Heart right ventricle (tissue), 16 donors: ENCODE measurements around the gene MTCL1. TPM values are rescaled to one million over a fixed set of nuclear protein-coding genes. Genes with fewer than 3 reads are reported as not detected.

Experiments used
- ATAC-seq, 8 donors: fragments of 200-7000 bp; cut with Tn5 transposase; one replicate each; pipeline ENCODE4 v1.9.1; 2020; ENCODE audit warnings: mild to moderate bottlenecking in 8 of 8, moderate library complexity in 8 of 8, moderate number of reproducible peaks in 1 of 8
- DNase-seq, 2 donors: peaks; one replicate each; pipeline ENCODE4 v3.0.0-alpha.2; 2020
- H3K27ac ChIP-seq, 10 donors: fragments of 200-600 bp; sonication (generic) in 2 of 10; one replicate each; pipeline versions ENCODE4 v1.5.0 to v1.8.0; 2020 to 2022; ENCODE audit warnings: mild to moderate bottlenecking in 3 of 10
- H3K27me3 ChIP-seq, 7 donors: fragments of 200-600 bp; one replicate each; pipeline ENCODE4 v1.8.0; 2021 to 2022; ENCODE audit warnings: mild to moderate bottlenecking in 2 of 7
- H3K36me3 ChIP-seq, 9 donors: fragments of 200-600 bp; sonication (generic) in 1 of 9; one replicate each; pipeline versions ENCODE4 v1.5.0 to v1.8.0; 2020 to 2022; ENCODE audit warnings: mild to moderate bottlenecking in 2 of 9
- H3K4me1 ChIP-seq, 9 donors: fragments of 200-600 bp; sonication (generic) in 1 of 9; one replicate each; pipeline versions ENCODE4 v1.5.0 to v1.8.0; 2020 to 2022; ENCODE audit warnings: mild to moderate bottlenecking in 4 of 9
- H3K4me3 ChIP-seq, 10 donors: fragments of 200-600 bp; sonication (generic) in 2 of 10; one replicate each; pipeline versions ENCODE4 v1.5.0 to v1.8.0; 2020 to 2022; ENCODE audit warnings: mild to moderate bottlenecking in 7 of 10, moderate library complexity in 2 of 10
- H3K9me3 ChIP-seq, 11 donors: fragments of 200-600 bp in 10 of 11; sonication (generic) in 2 of 11; one replicate each; pipeline versions ENCODE4 v1.5.0 to v1.8.0; 2013 to 2022; ENCODE audit warnings: mild to moderate bottlenecking in 2 of 11, control low read depth in 1 of 11, moderate library complexity in 1 of 11
- WGBS, 2 donors: extraction: QIAGEN DNeasy Blood & Tissue Kit; methylation state at CpG; one replicate each; pipeline ENCODE4 v1.1.7; 2013; ENCODE audit warnings: inconsistent platforms in 1 of 2; 5-methylcytosine and 5-hydroxymethylcytosine counted together
- intact Hi-C, 10 donors: fragments of 100-400 bp; cut with DNase I; formaldehyde crosslinking; loops; one replicate each; pipeline versions ENCODE4 v1.11.1 to v1.14.2; 2022
- polyA plus RNA-seq, 2 donors: library from polyadenylated mRNA; stranded (reverse); fragments of 200-250 nt; gene quantifications; one replicate each; pipeline ENCODE4 v1.2.3, GENCODE V29; 2013
- total RNA-seq, 10 donors: library from RNA; stranded (reverse); fragmentation: NEBNext Ultra II Directional in 3 of 10; extraction: Animal tissue kit (Norgen Biotek cat#: 25700) in 3 of 10; gene quantifications; one replicate each; pipeline versions ENCODE4 v1.2.1 to v1.2.4, GENCODE V29; 2021 to 2023
- TF ChIP-seq, protein P1 (sequence below), 9 donors: fragments of 200-600 bp; sonication (generic) in 2 of 9; IDR thresholded peaks; one replicate each; pipeline versions ENCODE4 v1.5.0 to v1.8.0; 2021 to 2022; ENCODE audit warnings: antibody characterized with exemption in 9 of 9, mild to moderate bottlenecking in 5 of 9, moderate library complexity in 1 of 9
- donor health status: Arrhythmogenic right ventricular cardiomyopathy.
- donor health status: ischemic (EF 13 %, LVEDD 7.1; RV severe dilation, severe dysfunction).
- donor health status: healthy with polysubstance abuse.
- donor health status: DM: no; HTN: yes; CAD: no.
- donor health status: DM: no; HTN: no; CAD: no.
- donor health status: ischemic (EF 25% LVEDD 6.9; RV normal size, moderate dysfunction).
- donor health status: ischemic (EF 25% LVEDD 5.7; RV mildly dilated, moderate dysfunction).
- donor health status: healthy.
- donor health status: DM: yes; HTN: yes; CAD: no.
- donor health status: Ischemic cardiomyopathy.
- donor health status: ischemic (EF 35%, LVEDD 5.7; RV mildly dilated, moderate dysfunction).
- donor health status: nonischemic (EF 11% LVEDD 7.7; RV severe dilation, severe dysfunction).
- donor health status: DM: yes; HTN: yes; CAD: no.
- donor health status: PGD.
- donor health status: ischemic (EF 29% LVEDD 5.4; RV normal size, mild dysfunction).
- donor health status: nonischemic (EF 23%, LVEDD 6.1; RV moderate dilation, normal function).

Gene MTCL1
- total and polyA plus RNA-seq, 12 donors, result 1.9 to 17.2 (median 8.8) TPM

DNA sequence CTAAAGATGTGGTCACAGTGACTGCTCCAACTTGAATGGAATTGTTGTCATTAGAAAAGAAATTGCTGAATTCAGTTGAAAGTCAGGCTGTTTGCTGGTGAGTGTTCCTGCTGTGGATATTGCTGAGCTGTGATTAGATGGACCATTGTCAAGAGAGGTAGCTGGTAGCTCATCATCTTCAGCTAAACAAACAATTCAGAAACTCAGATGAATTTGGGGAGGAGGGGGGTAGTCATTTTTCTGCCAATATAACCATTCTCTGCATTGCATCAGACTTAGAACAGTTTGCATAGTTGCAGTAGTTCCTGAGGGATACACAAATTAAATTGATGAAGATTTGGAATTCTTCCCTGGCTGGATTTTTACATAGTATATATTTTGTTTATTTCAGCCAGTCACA, 108.3 kb downstream of the MTCL1 start:
- DNase-seq, result no peak
- peaks cover 0 to 7% (median 0%) of the 10 kb centered on the region in 9 donors for H3K36me3 ChIP-seq
- no peaks in the 10 kb centered on the region for H3K9me3 ChIP-seq
- no peak overlapping the region for H3K4me3 ChIP-seq
- intact Hi-C loops, result no loop called here
- no peak overlapping the region for H3K27ac ChIP-seq
- ATAC-seq, result no peak
- H3K27me3 ChIP-seq, result no peaks in the 10 kb centered on the region
- peaks cover 0 to 21% (median 5%) of the 10 kb centered on the region in 9 donors for H3K4me1 ChIP-seq
- TF ChIP-seq, protein P1, sequence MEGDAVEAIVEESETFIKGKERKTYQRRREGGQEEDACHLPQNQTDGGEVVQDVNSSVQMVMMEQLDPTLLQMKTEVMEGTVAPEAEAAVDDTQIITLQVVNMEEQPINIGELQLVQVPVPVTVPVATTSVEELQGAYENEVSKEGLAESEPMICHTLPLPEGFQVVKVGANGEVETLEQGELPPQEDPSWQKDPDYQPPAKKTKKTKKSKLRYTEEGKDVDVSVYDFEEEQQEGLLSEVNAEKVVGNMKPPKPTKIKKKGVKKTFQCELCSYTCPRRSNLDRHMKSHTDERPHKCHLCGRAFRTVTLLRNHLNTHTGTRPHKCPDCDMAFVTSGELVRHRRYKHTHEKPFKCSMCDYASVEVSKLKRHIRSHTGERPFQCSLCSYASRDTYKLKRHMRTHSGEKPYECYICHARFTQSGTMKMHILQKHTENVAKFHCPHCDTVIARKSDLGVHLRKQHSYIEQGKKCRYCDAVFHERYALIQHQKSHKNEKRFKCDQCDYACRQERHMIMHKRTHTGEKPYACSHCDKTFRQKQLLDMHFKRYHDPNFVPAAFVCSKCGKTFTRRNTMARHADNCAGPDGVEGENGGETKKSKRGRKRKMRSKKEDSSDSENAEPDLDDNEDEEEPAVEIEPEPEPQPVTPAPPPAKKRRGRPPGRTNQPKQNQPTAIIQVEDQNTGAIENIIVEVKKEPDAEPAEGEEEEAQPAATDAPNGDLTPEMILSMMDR (IDR thresholded peaks at IDR 0.05), result no peak

DNA sequence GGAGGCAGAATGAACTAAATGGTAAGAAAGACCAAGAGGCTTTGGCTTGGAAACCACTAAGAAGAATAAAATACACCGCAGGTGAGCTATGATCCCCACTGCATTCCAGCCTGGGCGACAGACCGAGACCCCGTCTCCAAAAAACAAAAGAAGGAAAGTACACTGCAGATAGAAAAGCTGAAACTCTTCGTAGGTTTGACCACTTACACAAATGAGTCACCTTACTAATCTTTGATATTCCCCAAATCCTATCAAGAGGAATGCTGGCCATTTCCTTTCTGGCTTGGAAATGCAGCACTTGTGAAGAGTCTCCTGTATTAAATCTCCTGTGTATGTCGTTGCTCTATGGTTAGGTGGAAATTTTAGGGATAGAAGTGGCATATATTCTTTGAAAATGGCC, 108.8 kb downstream of the MTCL1 start:
- no peak overlapping the region for H3K27ac ChIP-seq
- H3K9me3 ChIP-seq, result no peaks in the 10 kb centered on the region
- 64 to 82% methylated on average over 6 of the region's 6 CpGs for WGBS, 2 donors
- no peaks in the 10 kb centered on the region for H3K27me3 ChIP-seq
- DNase-seq (no peak), ATAC-seq (no peak)
- TF ChIP-seq, protein P1 (IDR thresholded peaks at IDR 0.05), result no peak
- no peak overlapping the region for H3K4me3 ChIP-seq
- H3K4me1 ChIP-seq, result peaks cover 0 to 21% (median 5%) of the 10 kb centered on the region in 9 donors
- peaks cover 0 to 7% (median 0%) of the 10 kb centered on the region in 9 donors for H3K36me3 ChIP-seq
- intact Hi-C loops, result no loop called here

DNA sequence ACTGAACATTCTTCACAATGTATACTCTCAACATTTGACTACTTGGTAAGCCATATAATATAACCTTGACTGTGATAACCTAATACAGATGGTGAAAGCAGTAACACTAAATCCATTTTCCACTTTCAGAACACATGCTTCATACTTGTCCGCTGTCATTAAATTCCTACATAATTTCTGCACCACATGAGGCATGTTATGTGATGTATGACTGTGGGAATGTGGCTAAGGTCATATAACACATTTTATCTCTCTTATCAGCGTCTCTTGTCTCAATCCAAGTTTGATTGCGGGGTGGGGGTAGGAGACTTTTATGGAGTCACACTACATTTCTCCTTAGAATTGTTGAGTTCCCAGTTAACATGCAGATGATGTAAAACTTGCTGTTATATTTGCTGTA, 110.9 kb downstream of the MTCL1 start:
- Histone ChIP-seq H3K27me3 (no peaks in the 10 kb centered on the region), H3K9me3 (no peaks in the 10 kb centered on the region), H3K4me1 (peaks cover 0 to 21% (median 5%) of the 10 kb centered on the region in 9 donors), H3K27ac (peak overlapping the region in 5 of 10 donors; percentile 15 to 67 (median 36)), H3K4me3 (no peak overlapping the region), H3K36me3 (no peaks in the 10 kb centered on the region)
- WGBS, 2 donors, result 60 to 65% methylated on average over 3 of the region's 3 CpGs
- intact Hi-C loops, result no loop called here
- DNase-seq, result no peak
- ATAC-seq, result peak in 1 of 8 donors; percentile 20
- TF ChIP-seq, protein P1 (IDR thresholded peaks at IDR 0.05), result no peak

DNA sequence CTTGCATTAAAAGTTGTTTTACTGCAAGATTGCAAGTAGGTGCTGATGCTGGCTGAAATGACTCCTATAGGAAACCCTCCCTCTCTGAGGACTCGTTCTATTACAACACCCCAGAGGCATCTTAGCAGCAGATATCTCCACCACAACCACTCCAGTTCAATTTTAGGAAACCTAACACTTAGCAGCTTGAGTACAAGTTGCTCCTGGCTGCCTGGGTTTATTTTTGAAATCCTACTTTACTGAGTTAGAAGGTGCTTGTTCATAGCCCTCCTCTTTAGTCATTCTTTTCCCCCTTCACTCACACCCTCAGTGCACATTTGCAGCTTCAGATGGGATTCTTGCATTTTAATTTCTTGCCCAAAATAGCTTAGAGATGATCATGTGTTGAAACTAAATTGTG, 111.5 kb downstream of the MTCL1 start:
- Histone ChIP-seq H3K27ac (peak overlapping the region in 5 of 10 donors; percentile 15 to 67 (median 36)), H3K4me3 (no peak overlapping the region), H3K36me3 (no peaks in the 10 kb centered on the region), H3K27me3 (no peaks in the 10 kb centered on the region), H3K9me3 (no peaks in the 10 kb centered on the region), H3K4me1 (peaks cover 0 to 21% (median 5%) of the 10 kb centered on the region in 9 donors)
- ATAC-seq (peak in 6 of 8 donors; percentile 64 to 93 (median 78)), DNase-seq (no peak)
- TF ChIP-seq, protein P1 (IDR thresholded peaks at IDR 0.05), result no peak
- intact Hi-C loops, result no loop called here
- 9 to 19% methylated on average over 1 of the region's 1 CpG for WGBS, 2 donors
